ENCODE data around the gene KRTAP19-4. TPM values are rescaled to one million over a fixed set of nuclear protein-coding genes. Genes with fewer than 3 reads are reported as not detected.

Gene KRTAP19-4, protein sequence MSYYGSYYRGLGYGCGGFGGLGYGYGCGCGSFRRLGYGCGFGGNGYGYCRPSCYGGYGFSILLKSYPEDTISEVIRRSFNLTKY
- not detected in 2 replicates for total RNA-seq (2012; rRNA removed)
- polyA plus RNA-seq (2012; rRNA removed): not detected in 2 replicates
- not detected in 2 replicates for polyA plus RNA-seq (2012; cell fraction: cytosol; rRNA removed)
- not detected in 2 replicates for polyA plus RNA-seq (2012; cell fraction: nucleus; rRNA removed; ENCODE audit: low replicate concordance)
- Bru-seq, nascent RNA: not detected
- not detected for BruChase-seq, experiment 1, labeled RNA remaining after a 6-hour chase
- BruChase-seq, experiment 2, labeled RNA remaining after a 2-hour chase: not detected
- long read RNA-seq: 0 reads

DNA sequence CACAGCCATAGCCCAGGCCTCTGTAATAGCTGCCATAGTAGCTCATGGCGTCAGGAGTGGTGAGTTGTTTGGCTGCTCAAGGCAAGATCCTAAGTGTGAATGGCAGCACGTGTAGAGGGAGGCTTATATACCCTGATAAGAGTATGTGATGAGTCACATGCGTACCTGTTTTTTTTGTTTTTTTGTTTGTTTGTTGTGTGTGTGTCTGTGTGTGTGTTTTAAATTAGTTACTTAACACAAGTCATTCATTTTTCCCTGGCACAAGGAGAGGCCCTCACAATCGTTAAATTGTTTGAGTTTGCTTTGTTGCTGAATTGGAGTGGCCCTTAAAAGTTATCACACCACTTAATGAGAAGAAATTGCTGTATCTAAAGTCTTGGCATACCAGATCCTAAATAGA, at the start of gene KRTAP19-4:
TSS of gene KRTAP19-4 (minus strand) at position 101 of the 400 bp plus-strand sequence. CDS start at position 46, 55 bp downstream.
- Histone ChIP-seq H3K27ac (ENCODE audit: insufficient read depth, low read length) (no peak within 1 kb of the TSS), H4K91ac (ENCODE audit: insufficient read depth, low read depth, low read length) (no peak within 1 kb of the TSS), H2BK15ac (ENCODE audit: low read depth, low read length) (no peak within 1 kb of the TSS), H3K9me3 (ENCODE audit: control insufficient read depth, insufficient read depth, low read length) (peaks cover 5% of the 10 kb centered on the region; the same call in 1 of the 2 replicates), H3K4ac (ENCODE audit: low read depth, low read length) (no peak within 1 kb of the TSS), H4K20me1 (ENCODE audit: insufficient read depth, low read length) (no peaks in the 10 kb centered on the region), H2AK5ac (ENCODE audit: low read depth, low read length) (no peak within 1 kb of the TSS), H3K14ac (replicated peaks; ENCODE audit: low read depth, low read length) (no peak within 1 kb of the TSS), H3K4me1 (ENCODE audit: control insufficient read depth, insufficient read depth, low read length) (no peaks in the 10 kb centered on the region), H3K36me3 (ENCODE audit: control insufficient read depth, insufficient read depth, low read length) (no peaks in the 10 kb centered on the region), H4K8ac (ENCODE audit: low read depth in 2 of 2, low read length in 2 of 2) (no peak within 1 kb of the TSS), H3K4me3 (ENCODE audit: insufficient read depth, low read depth, low read length) (no peak within 1 kb of the TSS), H3K9ac (ENCODE audit: low read depth, low read length) (no peak within 1 kb of the TSS), H2AFZ (replicated peaks; ENCODE audit: low read length, poor library complexity) (no peak within 1 kb of the TSS), H3K56ac (ENCODE audit: extremely low read depth, insufficient read depth, low read length) (no peak within 1 kb of the TSS), H3K79me1 (ENCODE audit: low read depth in 1 of 2, low read length in 2 of 2) (no peaks in the 10 kb centered on the region), H2BK120ac (ENCODE audit: low read depth, low read length) (no peak within 1 kb of the TSS), H2BK20ac (ENCODE audit: low read depth, low read length) (no peak within 1 kb of the TSS), H2BK5ac (ENCODE audit: low read depth, low read length, poor library complexity, severe bottlenecking) (no peak within 1 kb of the TSS), H2AK9ac (replicated peaks; ENCODE audit: low read depth, low read length, poor library complexity) (no peak within 1 kb of the TSS), H3K23ac (ENCODE audit: low read depth, low read length) (no peak within 1 kb of the TSS), H3K18ac (ENCODE audit: low read depth, low read length) (no peak within 1 kb of the TSS), H3K9me1 (ENCODE audit: insufficient read depth, low read length) (no peaks in the 10 kb centered on the region), H3K27me3 (ENCODE audit: control insufficient read depth, insufficient read depth, low read length) (no peaks in the 10 kb centered on the region), H4K5ac (ENCODE audit: low read depth, low read length) (no peak within 1 kb of the TSS), H3K4me2 (ENCODE audit: low read depth, low read length) (no peak within 1 kb of the TSS)
- no CpG with 5 or more reads among the region's 4 CpGs for WGBS, 2 experiments (ENCODE audit: extremely low coverage in 2 of 2, insufficient read length in 1 of 2)
- ChIA-PET CTCF (no interaction called here), POLR2A (ENCODE audit: unreplicated experiment) (no interaction called here)
- in situ Hi-C loops (cut with MboI; ENCODE audit: low sequenced_read_pairs): no loop called here
- dilution Hi-C loops (cut with HindIII; ENCODE audit: low sequenced_read_pairs, unreplicated experiment): no loop called here
- DNase-seq: no peak
- no peak for ATAC-seq (ENCODE audit: low read depth)
- BruUV-seq (replicated peaks): no TSS peak
- TF ChIP-seq RAD21 (IDR thresholded peaks at IDR 0.05; ENCODE audit: low read length) (no peak), MAFK (IDR thresholded peaks at IDR 0.05; ENCODE audit: low read depth, low read length) (no peak), BHLHE40 (IDR thresholded peaks at IDR 0.05; ENCODE audit: low read depth, low read length) (no peak), FOS (IDR thresholded peaks at IDR 0.05; ENCODE audit: low read depth, low read length) (no peak), CHD1 (IDR thresholded peaks at IDR 0.05; ENCODE audit: low read depth, low read length) (no peak), MAZ (IDR thresholded peaks at IDR 0.05; ENCODE audit: borderline replicate concordance, low read depth, low read length) (no peak), SMC3 (IDR thresholded peaks at IDR 0.05; ENCODE audit: low read depth, low read length) (no peak), MXI1 (IDR thresholded peaks at IDR 0.05; ENCODE audit: borderline replicate concordance, low read depth, low read length) (no peak), CEBPB (IDR thresholded peaks at IDR 0.05; ENCODE audit: low read depth, low read length) (no peak)
- TF ChIP-seq, protein P1, sequence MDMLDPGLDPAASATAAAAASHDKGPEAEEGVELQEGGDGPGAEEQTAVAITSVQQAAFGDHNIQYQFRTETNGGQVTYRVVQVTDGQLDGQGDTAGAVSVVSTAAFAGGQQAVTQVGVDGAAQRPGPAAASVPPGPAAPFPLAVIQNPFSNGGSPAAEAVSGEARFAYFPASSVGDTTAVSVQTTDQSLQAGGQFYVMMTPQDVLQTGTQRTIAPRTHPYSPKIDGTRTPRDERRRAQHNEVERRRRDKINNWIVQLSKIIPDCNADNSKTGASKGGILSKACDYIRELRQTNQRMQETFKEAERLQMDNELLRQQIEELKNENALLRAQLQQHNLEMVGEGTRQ (IDR thresholded peaks at IDR 0.05; ENCODE audit: low read depth, low read length): no peak
- TF ChIP-seq, protein P2, sequence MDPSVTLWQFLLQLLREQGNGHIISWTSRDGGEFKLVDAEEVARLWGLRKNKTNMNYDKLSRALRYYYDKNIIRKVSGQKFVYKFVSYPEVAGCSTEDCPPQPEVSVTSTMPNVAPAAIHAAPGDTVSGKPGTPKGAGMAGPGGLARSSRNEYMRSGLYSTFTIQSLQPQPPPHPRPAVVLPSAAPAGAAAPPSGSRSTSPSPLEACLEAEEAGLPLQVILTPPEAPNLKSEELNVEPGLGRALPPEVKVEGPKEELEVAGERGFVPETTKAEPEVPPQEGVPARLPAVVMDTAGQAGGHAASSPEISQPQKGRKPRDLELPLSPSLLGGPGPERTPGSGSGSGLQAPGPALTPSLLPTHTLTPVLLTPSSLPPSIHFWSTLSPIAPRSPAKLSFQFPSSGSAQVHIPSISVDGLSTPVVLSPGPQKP (IDR thresholded peaks at IDR 0.05; ENCODE audit: borderline replicate concordance, low read depth, low read length): no peak
- intact Hi-C loops (cut with micrococcal nuclease): no loop called here
